HG02610 (cell line): ENCODE data around the gene INSR.
A peak's percentile ranks its signal among the peaks of the same experiment; 100 is the strongest.

ENCODE experiments used
- ATAC-seq: cut with Tn5 transposase; IDR thresholded peaks from one replicate; pipeline ENCODE4 v1.9.1; 2021; ENCODE audit warnings: mild to moderate bottlenecking, moderate library complexity; ENCODE audit not compliant: unreplicated experiment

Gene INSR

GRCh38 chr19:7295912-7296536 is 1.8 kb upstream of the INSR start:
- no peak for ATAC-seq

GRCh38 chr19:7294558-7295212 is 471 bp upstream of the INSR start:
- ATAC-seq = peak; percentile 55

- ATAC-seq = no peak
Measured at GRCh38 chr19:7292950-7293761, 1.1 kb downstream of the INSR start.

GRCh38 chr19:7292352-7292949 is 1.8 kb downstream of the INSR start:
- ATAC-seq = no peak

- ATAC-seq = no peak
Measured at GRCh38 chr19:7288977-7289376, 5.2 kb downstream of the INSR start.

- ATAC-seq = no peak
Measured at GRCh38 chr19:7288131-7288530, 6.1 kb downstream of the INSR start.

- ATAC-seq = no peak
Measured at GRCh38 chr19:7287722-7288121, 6.5 kb downstream of the INSR start.

GRCh38 chr19:7280940-7281666 is 13.1 kb downstream of the INSR start:
- no peak for ATAC-seq

GRCh38 chr19:7272856-7273578 is 21.2 kb downstream of the INSR start:
- peak; percentile 68 for ATAC-seq

- ATAC-seq = no peak
Measured at GRCh38 chr19:7268705-7269098, 25.5 kb downstream of the INSR start.

- ATAC-seq = no peak
Measured at GRCh38 chr19:7267792-7268704, 26.2 kb downstream of the INSR start.

GRCh38 chr19:7266832-7267231 is 27.4 kb downstream of the INSR start:
- no peak for ATAC-seq

- no peak for ATAC-seq
Measured at GRCh38 chr19:7265963-7266362, 28.3 kb downstream of the INSR start.

- ATAC-seq = no peak
Measured at GRCh38 chr19:7264858-7265257, 29.4 kb downstream of the INSR start.

- ATAC-seq = no peak
Measured at GRCh38 chr19:7263521-7263920, 30.7 kb downstream of the INSR start.

GRCh38 chr19:7263066-7263465 is 31.1 kb downstream of the INSR start:
- ATAC-seq = no peak

- ATAC-seq = no peak
Measured at GRCh38 chr19:7262470-7262869, 31.7 kb downstream of the INSR start.

GRCh38 chr19:7260161-7260560 is 34.1 kb downstream of the INSR start:
- no peak for ATAC-seq

GRCh38 chr19:7258840-7259395 is 35.3 kb downstream of the INSR start:
- ATAC-seq = no peak
